Stimulated activated CD8-positive, alpha-beta memory T cell treated with anti-CD3 and anti-CD28 coated beads, Interleukin-12 subunit alpha, Interleukin-12 subunit beta, amount 100 ng/mL, for 4 hours (primary cell): ENCODE measurements around the gene IRS1.

Source experiments
- DNase-seq: peaks from one replicate; pipeline ENCODE4 v3.0.0-alpha.2; 2020; ENCODE audit warnings: low read depth

IRS1 gene

GRCh38 chr2:226756131-226756530 is 43.5 kb downstream of the IRS1 start:
- no peak for DNase-seq

- no peak for DNase-seq
Observed at GRCh38 chr2:226755631-226756030, 44.0 kb downstream of the IRS1 start.

GRCh38 chr2:226754821-226755604 is 44.6 kb downstream of the IRS1 start:
- no peak for DNase-seq

- DNase-seq = no peak
Observed at GRCh38 chr2:226752887-226753286, 46.7 kb downstream of the IRS1 start.

- DNase-seq = no peak
Observed at GRCh38 chr2:226747288-226747687, 52.3 kb downstream of the IRS1 start.

- DNase-seq = no peak
Observed at GRCh38 chr2:226746196-226746800, 53.3 kb downstream of the IRS1 start.

GRCh38 chr2:226743915-226744314 is 55.7 kb downstream of the IRS1 start:
- no peak for DNase-seq

GRCh38 chr2:226742347-226742746 is 57.3 kb downstream of the IRS1 start:
- no peak for DNase-seq

GRCh38 chr2:226740039-226740648 is 59.5 kb downstream of the IRS1 start:
- no peak for DNase-seq

- no peak for DNase-seq
Observed at GRCh38 chr2:226739545-226740030, 60.0 kb downstream of the IRS1 start.

- DNase-seq = no peak
Observed at GRCh38 chr2:226738821-226739544, 60.6 kb downstream of the IRS1 start.

GRCh38 chr2:226738191-226738820 is 61.3 kb downstream of the IRS1 start:
- DNase-seq = no peak

GRCh38 chr2:226736382-226736781 is 63.2 kb downstream of the IRS1 start:
- DNase-seq = no peak

- DNase-seq = no peak
Observed at GRCh38 chr2:226733927-226734564, 65.6 kb downstream of the IRS1 start.

- DNase-seq = no peak
Observed at GRCh38 chr2:226733189-226733858, 66.3 kb downstream of the IRS1 start.

GRCh38 chr2:226732478-226733188 is 67.0 kb downstream of the IRS1 start:
- DNase-seq = no peak

GRCh38 chr2:226730481-226730880 is 69.1 kb downstream of the IRS1 start:
- DNase-seq = no peak

GRCh38 chr2:226728996-226729395 is 70.6 kb downstream of the IRS1 start:
- no peak for DNase-seq

- no peak for DNase-seq
Observed at GRCh38 chr2:226727251-226727650, 72.4 kb downstream of the IRS1 start.

GRCh38 chr2:226726546-226726945 is 73.1 kb downstream of the IRS1 start:
- no peak for DNase-seq
